KMS-11 (cell line): ENCODE results near the gene PVR.
"Not testable (repeated sequence)": the region's sequence is repeated elsewhere in the genome, so short reads cannot be mapped to it uniquely, and the experiment has no call there.

ENCODE experiments used
- H2AFZ ChIP-seq: fragments of 200-600 bp; sonication (generic); 2 replicates; pipeline ENCODE4 v1.6.1; 2016; ENCODE audit warnings: antibody characterized with exemption, mixed run types, low read depth
- H3K27ac ChIP-seq: fragments of 200-600 bp; sonication (generic); 2 replicates; pipeline ENCODE4 v1.6.1; 2016; ENCODE audit warnings: mild to moderate bottlenecking, mixed run types
- H3K27me3 ChIP-seq: fragments of 200-600 bp; sonication (generic); 2 replicates; pipeline ENCODE4 v1.6.1; 2017; ENCODE audit warnings: mild to moderate bottlenecking, low read depth, mixed run types, moderate library complexity; ENCODE audit not compliant: insufficient read depth
- H3K36me3 ChIP-seq: fragments of 200-600 bp; sonication (generic); 2 replicates; pipeline ENCODE4 v1.6.1; 2017; ENCODE audit warnings: mild to moderate bottlenecking, mixed run types; ENCODE audit not compliant: insufficient read depth
- H3K4me1 ChIP-seq: fragments of 200-600 bp; sonication (generic); 2 replicates; pipeline ENCODE4 v1.6.1; 2016; ENCODE audit warnings: mild to moderate bottlenecking, low read depth, mixed run types; ENCODE audit not compliant: poor library complexity, severe bottlenecking
- H3K4me2 ChIP-seq: fragments of 200-600 bp; sonication (generic); 2 replicates; pipeline ENCODE4 v1.7.0; 2016; ENCODE audit warnings: mild to moderate bottlenecking, mixed run types
- H3K4me3 ChIP-seq: fragments of 200-600 bp; sonication (generic); IDR thresholded peaks from 2 replicates; pipeline ENCODE4 v1.6.1; 2017; ENCODE audit warnings: low read depth, low read length, mixed read lengths; ENCODE audit not compliant: insufficient read depth
- H3K79me2 ChIP-seq: fragments of 200-600 bp; sonication (generic); 2 replicates; pipeline ENCODE4 v1.6.1; 2016; ENCODE audit warnings: low read depth, mixed run types; ENCODE audit not compliant: insufficient read depth
- H3K9ac ChIP-seq: fragments of 200-600 bp; sonication (generic); 2 replicates; pipeline ENCODE4 v1.6.1; 2016; ENCODE audit warnings: mild to moderate bottlenecking, mixed run types
- H4K20me1 ChIP-seq: fragments of 200-600 bp; sonication (generic); 2 replicates; pipeline ENCODE4 v1.6.1; 2016; ENCODE audit warnings: mild to moderate bottlenecking, mixed run types; ENCODE audit not compliant: insufficient read depth
- TF ChIP-seq, protein P1 (sequence below): fragments of 200-600 bp; sonication (generic); conservative IDR thresholded peaks from 2 replicates; pipeline ENCODE4 v1.6.1; 2017; ENCODE audit warnings: low read depth, mild to moderate bottlenecking, antibody characterized with exemption, low read length, moderate library complexity, mixed read lengths

PVR gene

GRCh38 chr19:44608391-44608821 is 35.3 kb upstream of the PVR start:
- no peaks in the 10 kb centered on the region for H4K20me1 ChIP-seq
- H3K27me3 ChIP-seq = no peaks in the 10 kb centered on the region
- no peak overlapping the region for H3K4me3 ChIP-seq
- TF ChIP-seq, protein P1, sequence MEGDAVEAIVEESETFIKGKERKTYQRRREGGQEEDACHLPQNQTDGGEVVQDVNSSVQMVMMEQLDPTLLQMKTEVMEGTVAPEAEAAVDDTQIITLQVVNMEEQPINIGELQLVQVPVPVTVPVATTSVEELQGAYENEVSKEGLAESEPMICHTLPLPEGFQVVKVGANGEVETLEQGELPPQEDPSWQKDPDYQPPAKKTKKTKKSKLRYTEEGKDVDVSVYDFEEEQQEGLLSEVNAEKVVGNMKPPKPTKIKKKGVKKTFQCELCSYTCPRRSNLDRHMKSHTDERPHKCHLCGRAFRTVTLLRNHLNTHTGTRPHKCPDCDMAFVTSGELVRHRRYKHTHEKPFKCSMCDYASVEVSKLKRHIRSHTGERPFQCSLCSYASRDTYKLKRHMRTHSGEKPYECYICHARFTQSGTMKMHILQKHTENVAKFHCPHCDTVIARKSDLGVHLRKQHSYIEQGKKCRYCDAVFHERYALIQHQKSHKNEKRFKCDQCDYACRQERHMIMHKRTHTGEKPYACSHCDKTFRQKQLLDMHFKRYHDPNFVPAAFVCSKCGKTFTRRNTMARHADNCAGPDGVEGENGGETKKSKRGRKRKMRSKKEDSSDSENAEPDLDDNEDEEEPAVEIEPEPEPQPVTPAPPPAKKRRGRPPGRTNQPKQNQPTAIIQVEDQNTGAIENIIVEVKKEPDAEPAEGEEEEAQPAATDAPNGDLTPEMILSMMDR = no peak
- no peak overlapping the region for H3K27ac ChIP-seq
- H3K4me2 ChIP-seq = no peak overlapping the region
- no peak overlapping the region for H3K9ac ChIP-seq
- no peak overlapping the region for H2AFZ ChIP-seq
- no peaks in the 10 kb centered on the region for H3K36me3 ChIP-seq
- H3K79me2 ChIP-seq = no peaks in the 10 kb centered on the region
- H3K4me1 ChIP-seq = no peaks in the 10 kb centered on the region

- H3K79me2 ChIP-seq = no peaks in the 10 kb centered on the region
- no peaks in the 10 kb centered on the region for H3K4me1 ChIP-seq
- no peak overlapping the region for H3K27ac ChIP-seq
- H3K36me3 ChIP-seq = no peaks in the 10 kb centered on the region
- TF ChIP-seq, protein P1 = no peak
- no peak overlapping the region for H3K4me3 ChIP-seq
- H3K4me2 ChIP-seq = no peak overlapping the region
- no peaks in the 10 kb centered on the region for H4K20me1 ChIP-seq
- H2AFZ ChIP-seq = no peak overlapping the region
- no peaks in the 10 kb centered on the region for H3K27me3 ChIP-seq
- no peak overlapping the region for H3K9ac ChIP-seq
These were observed 34.5 kb upstream of the PVR start for GRCh38 chr19:44609219-44609618.

GRCh38 chr19:44610497-44610896 is 33.2 kb upstream of the PVR start:
- H3K4me1 ChIP-seq, H3K36me3 ChIP-seq, H2AFZ ChIP-seq, H3K9ac ChIP-seq, H3K4me3 ChIP-seq, H3K4me2 ChIP-seq, H3K27me3 ChIP-seq, H3K79me2 ChIP-seq, H4K20me1 ChIP-seq, H3K27ac ChIP-seq: not testable (repeated sequence)

- Histone ChIP-seq H3K27ac (no peak overlapping the region), H3K36me3 (no peaks in the 10 kb centered on the region), H3K4me2 (no peak overlapping the region), H3K27me3 (no peaks in the 10 kb centered on the region), H2AFZ (no peak overlapping the region), H3K79me2 (no peaks in the 10 kb centered on the region), H4K20me1 (no peaks in the 10 kb centered on the region), H3K9ac (no peak overlapping the region), H3K4me1 (no peaks in the 10 kb centered on the region), H3K4me3 (no peak overlapping the region)
- TF ChIP-seq, protein P1 = no peak
These were observed 31.9 kb upstream of the PVR start for GRCh38 chr19:44611812-44612295.

- H4K20me1 ChIP-seq = no peaks in the 10 kb centered on the region
- no peak within 1 kb of the TSS for H3K9ac ChIP-seq
- no peaks in the 10 kb centered on the region for H3K36me3 ChIP-seq
- H3K27me3 ChIP-seq = no peaks in the 10 kb centered on the region
- no peaks in the 10 kb centered on the region for H3K4me1 ChIP-seq
- H3K4me3 ChIP-seq = no peak within 1 kb of the TSS
- H3K27ac ChIP-seq = no peak within 1 kb of the TSS
- H3K79me2 ChIP-seq = no peaks in the 10 kb centered on the region
- no peak within 1 kb of the TSS for H2AFZ ChIP-seq
- no peak within 1 kb of the TSS for H3K4me2 ChIP-seq
- TF ChIP-seq, protein P1 = no peak
These were observed 30.2 kb upstream of the PVR start, which contains the start of gene IGSF23 for GRCh38 chr19:44613295-44614178. Gene IGSF23, plus strand, starts transcription at chr19:44613563. Its CDS starts 83 bp downstream, at chr19:44613646.
